Caco-2 (cell line): Measurements from ENCODE around the gene ODF4. TPM values are rescaled to one million over a fixed set of nuclear protein-coding genes. Genes with fewer than 3 reads are reported as not detected.
"Not testable (repeated sequence)": the region's sequence is repeated elsewhere in the genome, so short reads cannot be mapped to it uniquely, and the experiment has no call there.

Experiments
- BruUV-seq: library from RNA; stranded (reverse); fragments of 400-500 nt; replicated peaks from 2 replicates; lab custom pipeline; 2021; lab: Mats Ljungman, UMichigan
- CTCF ChIA-PET: fragments of 300-600 bp; sonication (Branson Sonifier 250); formaldehyde crosslinking; loops from one replicate; lab custom pipeline; 2022; ENCODE audit warnings: antibody characterized with exemption; lab: Charles Lee
- POLR2A ChIA-PET: fragments of 300-600 bp; sonication (Branson Sonifier 250); formaldehyde crosslinking; loops from one replicate; lab custom pipeline; 2022; ENCODE audit warnings: antibody characterized with exemption; lab: Charles Lee
- DNase-seq, 2 experiments: peaks; one replicate each; pipeline versions ENCODE4 v3.0.0 to v3.0.0-alpha.2; 2020 to 2022
- H3K27me3 ChIP-seq: replicated peaks from 2 replicates; pipeline ENCODE4 v1.6.0; 2011; ENCODE audit warnings: low read length; ENCODE audit not compliant: control insufficient read depth, insufficient read depth
- H3K36me3 ChIP-seq: 2 replicates; pipeline ENCODE4 v1.5.1; 2011; ENCODE audit warnings: low read length; ENCODE audit not compliant: control insufficient read depth, insufficient read depth
- H3K4me1 ChIP-seq: fragments of 250-450 bp; sonication (Bioruptor Pico); 2 replicates; pipeline ENCODE4 v1.5.1; 2020; ENCODE audit warnings: mild to moderate bottlenecking
- H3K4me3 ChIP-seq: 2 replicates; pipeline ENCODE4 v1.5.1; 2011; ENCODE audit warnings: low read depth, mild to moderate bottlenecking, control low read depth, low read length
- H3K9me3 ChIP-seq: fragments of 250-450 bp; sonication (Bioruptor Pico); 2 replicates; pipeline ENCODE4 v1.5.1; 2020; ENCODE audit warnings: mild to moderate bottlenecking, moderate library complexity
- H3K27ac Mint-ChIP-seq: one replicate; pipeline ENCODE4 v1.8.0; 2022; ENCODE audit warnings: mixed read lengths; ENCODE audit not compliant: unreplicated experiment
- H3K27me3 Mint-ChIP-seq: one replicate; pipeline ENCODE4 v1.8.0; 2022; ENCODE audit warnings: mixed read lengths; ENCODE audit not compliant: insufficient read depth, unreplicated experiment
- H3K36me3 Mint-ChIP-seq: one replicate; pipeline ENCODE4 v1.8.0; 2022; ENCODE audit warnings: mild to moderate bottlenecking, mixed read lengths; ENCODE audit not compliant: insufficient read depth, unreplicated experiment
- H3K4me1 Mint-ChIP-seq: one replicate; pipeline ENCODE4 v1.8.0; 2022; ENCODE audit warnings: low read depth, mixed read lengths; ENCODE audit not compliant: unreplicated experiment
- H3K4me3 Mint-ChIP-seq: one replicate; pipeline ENCODE4 v1.8.0; 2022; ENCODE audit warnings: mild to moderate bottlenecking, moderate library complexity, mixed read lengths; ENCODE audit not compliant: unreplicated experiment
- H3K9me3 Mint-ChIP-seq: one replicate; pipeline ENCODE4 v1.8.0; 2022; ENCODE audit warnings: mixed read lengths; ENCODE audit not compliant: unreplicated experiment
- CTCF ChIP-seq, 2 experiments: fragments of 200-600 bp in 1 of 2; IDR thresholded peaks; 1 replicate in 1 of 2; 2 replicates in 1 of 2; pipeline versions ENCODE4 v1.5.1 to v1.8.0; 2011 to 2022; ENCODE audit warnings: antibody characterized with exemption in 1 of 2, control low read depth in 1 of 2, inconsistent platforms in 1 of 2, low read depth in 1 of 2, low read length in 1 of 2, mild to moderate bottlenecking in 1 of 2, moderate library complexity in 1 of 2; ENCODE audit not compliant: insufficient read depth in 1 of 2, severe bottlenecking in 1 of 2, unreplicated experiment in 1 of 2
- intact Hi-C: fragments of 100-400 bp; cut with micrococcal nuclease; formaldehyde crosslinking; loops from one replicate; pipeline ENCODE4 v1.10.0; 2022; ENCODE audit not compliant: unreplicated experiment
- total RNA-seq: library from RNA; stranded (reverse); gene quantifications from 2 replicates; pipeline ENCODE4 v1.2.3, GENCODE V29; 2022

Gene ODF4
- total RNA-seq, 1 experiment from 2014 or later = not detected

- H3K4me3 Mint-ChIP-seq = peak overlapping the region; percentile 68
- TF ChIP-seq CTCF (IDR thresholded peaks at IDR 0.05; ENCODE audit: insufficient read depth in 1 of 2, low read depth in 1 of 2, low read length in 1 of 2, severe bottlenecking in 1 of 2, unreplicated experiment in 1 of 2) = no peak
- no peaks in the 10 kb centered on the region for H3K27me3 Mint-ChIP-seq
- Histone ChIP-seq H3K4me1 (no peaks in the 10 kb centered on the region), H3K4me3 (peak overlapping the region; percentile 40), H3K36me3 (no peaks in the 10 kb centered on the region; the same call in 1 of the 2 replicates), H3K27me3 (no peaks in the 10 kb centered on the region), H3K9me3 (no peaks in the 10 kb centered on the region)
- no peaks in the 10 kb centered on the region for H3K4me1 Mint-ChIP-seq
- H3K9me3 Mint-ChIP-seq = no peaks in the 10 kb centered on the region
- no TSS peak for BruUV-seq
- intact Hi-C loops = no loop called here
- ChIA-PET POLR2A (interaction anchor here (0.6 kb wide), 2 partner anchors 45 to 219 kb away, joined by 4 to 7 read pairs; no protein-coding TSS in a partner anchor), CTCF (interaction anchor here (0.7 to 1.1 kb wide), 2 partner anchors 8 to 41 kb away, joined by 3 to 4 read pairs; no protein-coding TSS in a partner anchor)
- H3K36me3 Mint-ChIP-seq = peaks cover 55% of the 10 kb centered on the region
- peak overlapping the region; percentile 50 for H3K27ac Mint-ChIP-seq
- DNase-seq = no peak
Observed at GRCh38 chr17:8375738-8376259, 36.2 kb downstream of the ODF4 start.

GRCh38 chr17:8376271-8377067 is 36.8 kb downstream of the ODF4 start, which contains the start of gene KRABD2:
Gene KRABD2, minus strand, starts transcription at chr17:8376704.
- Histone ChIP-seq H3K36me3 (no peaks in the 10 kb centered on the region; the same call in 1 of the 2 replicates), H3K4me3 (peak within 1 kb of the TSS; percentile 40), H3K9me3 (no peaks in the 10 kb centered on the region), H3K4me1 (no peaks in the 10 kb centered on the region), H3K27me3 (no peaks in the 10 kb centered on the region)
- CTCF ChIA-PET = interaction anchor here (1.1 kb wide), 1 partner anchor 7 kb away, joined by 4 read pairs; no protein-coding TSS in a partner anchor
- Mint-ChIP-seq H3K36me3 (peaks cover 62% of the 10 kb centered on the region), H3K4me1 (no peaks in the 10 kb centered on the region), H3K27ac (peak within 1 kb of the TSS; percentile 50), H3K4me3 (peak within 1 kb of the TSS; percentile 68), H3K27me3 (no peaks in the 10 kb centered on the region), H3K9me3 (no peaks in the 10 kb centered on the region)
- TF ChIP-seq CTCF (IDR thresholded peaks at IDR 0.05; ENCODE audit: insufficient read depth in 1 of 2, low read depth in 1 of 2, low read length in 1 of 2, severe bottlenecking in 1 of 2, unreplicated experiment in 1 of 2) = peak in 1 of 2 experiments; percentile 22
- DNase-seq = peak; percentile 69 to 74
- intact Hi-C loops = no loop called here
- BruUV-seq = no TSS peak
- POLR2A ChIA-PET = interaction anchor here (0.6 to 0.7 kb wide), 2 partner anchors 46 to 81 kb away, joined by 4 read pairs; partner anchors contain the start of gene SLC25A35

GRCh38 chr17:8377422-8377821 is 37.8 kb downstream of the ODF4 start:
- Mint-ChIP-seq H3K27ac (no peak overlapping the region), H3K27me3 (no peaks in the 10 kb centered on the region), H3K4me1 (no peaks in the 10 kb centered on the region), H3K4me3 (no peak overlapping the region), H3K9me3 (no peaks in the 10 kb centered on the region), H3K36me3 (peaks cover 68% of the 10 kb centered on the region)
- no peak overlapping the region for H3K4me3 ChIP-seq
- H3K9me3 ChIP-seq = no peaks in the 10 kb centered on the region
- no TSS peak for BruUV-seq
- no peaks in the 10 kb centered on the region for H3K4me1 ChIP-seq
- no peaks in the 10 kb centered on the region; the same call in 1 of the 2 replicates for H3K36me3 ChIP-seq
- POLR2A ChIA-PET = no interaction called here
- intact Hi-C loops = no loop called here
- TF ChIP-seq CTCF (IDR thresholded peaks at IDR 0.05; ENCODE audit: insufficient read depth in 1 of 2, low read depth in 1 of 2, low read length in 1 of 2, severe bottlenecking in 1 of 2, unreplicated experiment in 1 of 2) = no peak
- DNase-seq = no peak
- no peaks in the 10 kb centered on the region for H3K27me3 ChIP-seq
- CTCF ChIA-PET = no interaction called here

- H3K27me3 Mint-ChIP-seq, CTCF ChIA-PET, H3K4me3 ChIP-seq, H3K4me3 Mint-ChIP-seq, H3K4me1 Mint-ChIP-seq, POLR2A ChIA-PET, H3K27me3 ChIP-seq, H3K9me3 Mint-ChIP-seq, H3K36me3 ChIP-seq, intact Hi-C loops, H3K9me3 ChIP-seq, H3K4me1 ChIP-seq, H3K27ac Mint-ChIP-seq, DNase-seq, BruUV-seq: not testable (repeated sequence)
- peaks cover 75% of the 10 kb centered on the region for H3K36me3 Mint-ChIP-seq
Observed at GRCh38 chr17:8378117-8378516, 38.5 kb downstream of the ODF4 start.
